Renal cortex interstitium (tissue), 11 donors: ENCODE data around the gene SLC27A1. TPM values are rescaled to one million over a fixed set of nuclear protein-coding genes. Genes with fewer than 3 reads are reported as not detected.
"Not testable (repeated sequence)": the region's sequence is repeated elsewhere in the genome, so short reads cannot be mapped to it uniquely, and the experiment has no call there.

ENCODE experiments used
- DNase-seq, 11 donors: peaks; one replicate each; pipeline ENCODE4 v3.0.0-alpha.2; 2013; ENCODE audit warnings: low read depth in 9 of 11, low spot score in 4 of 11; ENCODE audit errors: extremely low read depth in 1 of 11
- polyA plus RNA-seq, 3 donors: library from polyadenylated mRNA; unstranded; fragments of 120-200 nt; gene quantifications; one replicate each; pipeline ENCODE4 v1.2.1, GENCODE V29; 2013; ENCODE audit not compliant: insufficient read length in 3 of 3

The SLC27A1 gene
- polyA plus RNA-seq, 3 donors = 12.0 to 22.2 (median 14.9) TPM

GRCh38 chr19:17500447-17501198 lies 30.3 kb downstream of the SLC27A1 start:
- no peak for DNase-seq

GRCh38 chr19:17503240-17503639 lies 32.9 kb downstream of the SLC27A1 start:
- no peak for DNase-seq

- DNase-seq = no peak
Measured at GRCh38 chr19:17504030-17504429, 33.7 kb downstream of the SLC27A1 start.

- DNase-seq = no peak
Measured at GRCh38 chr19:17504456-17504855, 34.1 kb downstream of the SLC27A1 start.

GRCh38 chr19:17505223-17505622 lies 34.9 kb downstream of the SLC27A1 start:
- no peak for DNase-seq

- no peak for DNase-seq
Measured at GRCh38 chr19:17506745-17507144, 36.4 kb downstream of the SLC27A1 start.

- not testable (repeated sequence) for DNase-seq
Measured at GRCh38 chr19:17508558-17508933, 38.2 kb downstream of the SLC27A1 start.

- DNase-seq = no peak
Measured at GRCh38 chr19:17510220-17510993, 40.1 kb downstream of the SLC27A1 start.

- DNase-seq = peak; percentile 58 to 78 (median 70)
Measured at GRCh38 chr19:17511724-17512573, 41.6 kb downstream of the SLC27A1 start.

GRCh38 chr19:17512574-17512939 lies 42.2 kb downstream of the SLC27A1 start:
- DNase-seq = no peak

- no peak for DNase-seq
Measured at GRCh38 chr19:17515408-17516149, 45.3 kb downstream of the SLC27A1 start.

- DNase-seq = no peak
Measured at GRCh38 chr19:17517898-17518297, 47.6 kb downstream of the SLC27A1 start.

GRCh38 chr19:17518654-17519053 lies 48.3 kb downstream of the SLC27A1 start:
- DNase-seq = not testable (repeated sequence)

GRCh38 chr19:17519967-17520366 lies 49.6 kb downstream of the SLC27A1 start:
- no peak for DNase-seq

GRCh38 chr19:17520865-17521264 lies 50.5 kb downstream of the SLC27A1 start:
- DNase-seq = no peak

GRCh38 chr19:17522988-17523872 lies 52.9 kb downstream of the SLC27A1 start:
- DNase-seq = no peak

- DNase-seq = no peak
Measured at GRCh38 chr19:17524651-17525050, 54.3 kb downstream of the SLC27A1 start.

GRCh38 chr19:17525141-17525540 lies 54.8 kb downstream of the SLC27A1 start:
- no peak for DNase-seq
